T1000 (cell line): Measurements from ENCODE around the gene PARP15.

Experiments used
- DNase-seq: peaks from one replicate; lab custom pipeline; 2025; ENCODE audit warnings: mixed read lengths; lab: John Stamatoyannopoulos, UW

The PARP15 gene

DNA sequence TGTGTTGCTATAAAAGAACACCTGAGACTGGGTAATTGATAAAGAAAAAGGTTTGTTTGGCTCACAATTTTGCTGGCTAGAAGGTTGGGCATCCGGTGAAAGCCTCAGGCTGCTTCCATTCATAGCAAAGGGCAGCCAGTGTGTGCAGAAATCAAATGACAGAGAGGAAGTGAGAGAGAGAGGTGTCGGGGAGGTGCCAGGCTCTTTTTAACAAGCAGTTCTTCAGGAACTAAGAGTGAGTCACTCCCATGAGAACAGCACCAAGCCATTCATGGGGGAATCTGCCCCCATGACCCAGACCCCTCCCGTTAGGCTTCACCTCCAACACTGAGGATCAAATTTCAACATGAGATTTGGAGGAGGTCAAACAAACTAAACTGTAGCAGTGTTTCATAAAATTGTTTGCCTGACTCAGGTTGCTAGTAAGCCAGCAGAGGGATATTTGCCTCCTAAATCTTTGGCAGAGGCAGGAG is 4.5 kb upstream of the PARP15 start:
- DNase-seq = peak; percentile 25

- DNase-seq = no peak
Observed at GRCh38 chr3:122576174-122576940, 1.1 kb upstream of the PARP15 start.

DNA sequence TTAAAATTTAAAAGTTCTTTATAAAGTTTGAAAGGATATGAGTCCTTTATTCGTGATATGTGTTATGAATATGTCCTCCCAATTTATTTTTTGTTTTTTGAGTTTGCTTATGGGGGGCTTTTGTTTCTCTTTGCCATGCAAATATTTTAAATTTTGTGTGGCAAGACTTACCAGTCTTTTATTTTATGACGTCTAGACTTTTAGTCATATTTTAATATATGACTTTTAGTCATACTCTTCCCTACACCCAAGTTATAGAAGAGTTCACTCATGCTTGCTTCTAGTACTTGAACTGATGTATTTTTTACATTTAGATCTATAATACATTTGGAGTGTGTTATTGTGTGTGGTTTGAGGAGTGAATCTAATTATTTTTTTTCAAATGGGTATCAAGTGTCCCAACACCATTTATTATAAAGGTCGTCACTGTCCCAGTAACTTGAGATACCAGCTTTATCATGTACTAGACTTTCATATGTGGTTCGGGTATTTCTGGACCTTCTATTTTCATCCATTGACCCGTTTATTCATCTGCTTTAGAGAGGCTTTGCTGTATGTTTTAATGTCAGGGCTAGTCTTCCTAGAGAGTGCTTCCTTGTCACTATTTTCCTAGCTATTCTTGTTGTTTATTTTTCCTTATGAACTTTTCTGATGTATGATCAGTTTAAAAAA is 755 bp downstream of the PARP15 start:
- no peak for DNase-seq

GRCh38 chr3:122580470-122580869 is 3.0 kb downstream of the PARP15 start:
- no peak for DNase-seq

DNA sequence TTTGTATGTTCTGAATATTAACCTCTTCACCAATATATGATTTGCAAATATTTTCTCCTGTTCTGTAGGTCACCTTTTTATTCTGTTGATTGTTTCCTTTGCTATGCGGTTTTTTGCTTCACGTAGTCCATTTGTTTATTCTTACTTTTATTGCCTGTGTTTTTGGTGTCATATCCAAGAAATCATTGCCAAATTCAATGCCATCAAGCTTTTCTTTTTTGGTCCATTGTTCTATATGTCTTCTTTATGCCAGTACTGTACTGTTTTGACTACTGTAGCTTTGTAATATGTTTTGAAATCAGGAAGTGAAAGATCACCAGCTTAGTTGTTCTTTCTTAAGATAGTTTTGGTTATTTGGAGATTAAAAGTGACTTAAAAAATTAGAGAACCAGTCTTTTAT is 4.2 kb downstream of the PARP15 start:
- no peak for DNase-seq

DNA sequence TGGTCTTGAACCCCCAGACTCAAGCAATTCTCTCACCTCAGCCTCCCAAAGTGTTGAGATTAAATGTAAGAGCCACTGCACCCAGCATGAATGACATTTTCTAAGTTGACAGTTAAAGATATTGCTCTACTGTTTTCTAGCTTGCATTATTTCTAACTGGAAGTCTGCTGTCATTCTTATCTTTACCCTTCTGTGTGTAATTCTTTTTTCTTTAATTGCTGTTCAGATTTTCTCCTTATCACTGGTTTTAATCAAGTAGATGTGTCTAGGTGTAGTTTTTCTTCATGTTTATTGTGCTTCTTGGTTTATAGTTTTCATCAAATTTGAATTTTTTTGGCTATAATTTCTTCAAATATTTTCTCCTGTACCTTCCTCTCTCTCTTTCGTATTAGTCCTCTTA is 4.9 kb downstream of the PARP15 start:
- no peak for DNase-seq

DNA sequence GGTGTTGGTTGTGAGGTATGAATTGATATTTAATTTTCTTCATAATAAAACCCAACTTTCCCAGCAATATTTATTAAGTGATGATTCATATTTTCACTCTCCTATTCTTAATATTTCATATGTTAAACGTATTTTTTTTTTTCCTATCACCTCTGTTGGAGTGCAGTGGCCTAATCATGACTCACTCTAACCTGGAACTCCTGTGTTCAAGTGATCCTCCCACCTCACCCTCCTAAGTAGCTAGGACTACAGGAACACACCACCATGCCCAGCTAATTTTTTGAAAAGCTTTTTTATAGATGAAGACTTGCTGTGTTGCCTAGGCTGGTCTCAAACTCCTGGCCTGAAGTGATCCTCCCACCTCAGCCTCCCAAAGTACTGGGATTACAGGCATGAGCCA is 8.6 kb downstream of the PARP15 start:
- no peak for DNase-seq

- DNase-seq = no peak
Observed at GRCh38 chr3:122586773-122587485, 9.5 kb downstream of the PARP15 start.

- DNase-seq = no peak
Observed at GRCh38 chr3:122587572-122587971, 10.1 kb downstream of the PARP15 start.

GRCh38 chr3:122589297-122589696 is 11.8 kb downstream of the PARP15 start:
- no peak for DNase-seq

GRCh38 chr3:122590610-122591009 is 13.2 kb downstream of the PARP15 start:
- no peak for DNase-seq

GRCh38 chr3:122594025-122594424 is 16.6 kb downstream of the PARP15 start:
- DNase-seq = no peak

GRCh38 chr3:122598151-122598550 is 20.7 kb downstream of the PARP15 start:
- DNase-seq = no peak

GRCh38 chr3:122598556-122598955 is 21.1 kb downstream of the PARP15 start:
- DNase-seq = no peak

GRCh38 chr3:122602011-122602710 is 24.7 kb downstream of the PARP15 start:
- no peak for DNase-seq

- DNase-seq = no peak
Observed at GRCh38 chr3:122603056-122603455, 25.6 kb downstream of the PARP15 start.

DNA sequence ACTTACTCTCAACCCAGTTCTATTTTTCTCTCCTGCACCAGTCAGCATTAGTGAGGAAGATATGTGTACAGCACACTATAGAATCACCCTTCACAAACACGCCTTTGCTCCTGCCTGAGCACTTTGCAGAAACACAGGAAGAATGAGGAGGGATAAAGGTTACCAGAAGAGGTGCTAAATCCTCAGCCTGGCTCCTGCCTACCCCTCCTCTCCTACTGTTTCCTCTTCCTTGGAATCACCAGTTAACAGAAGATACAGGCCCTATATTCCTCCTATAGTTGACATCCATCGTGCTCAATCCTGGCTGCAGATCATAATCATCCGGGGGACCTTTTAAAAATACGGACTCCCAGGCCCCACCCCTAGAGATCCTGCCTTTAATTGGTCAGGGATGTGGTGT is 28.9 kb downstream of the PARP15 start:
- DNase-seq = no peak

DNA sequence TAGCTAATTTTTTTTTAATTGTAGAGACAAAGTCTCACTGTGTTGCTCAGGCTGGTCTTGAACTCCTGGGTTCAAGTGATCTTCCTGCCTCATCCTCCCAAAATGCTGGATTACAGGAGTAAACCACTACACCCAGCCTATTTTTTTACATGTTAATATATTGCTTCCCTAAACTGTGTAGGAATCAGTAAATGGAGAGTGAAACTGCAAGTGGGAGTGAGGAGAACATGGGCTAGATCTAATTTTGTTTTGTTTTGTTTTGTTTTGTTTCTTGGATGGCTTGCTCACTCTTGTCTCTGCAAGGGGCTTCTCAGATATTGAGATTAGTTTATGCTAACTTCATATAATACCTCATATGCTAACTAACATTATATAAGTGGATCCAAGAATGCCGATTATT is 31.5 kb downstream of the PARP15 start:
- no peak for DNase-seq

GRCh38 chr3:122609798-122610559 is 32.5 kb downstream of the PARP15 start:
- DNase-seq = no peak

GRCh38 chr3:122612696-122613095 is 35.2 kb downstream of the PARP15 start:
- no peak for DNase-seq

DNA sequence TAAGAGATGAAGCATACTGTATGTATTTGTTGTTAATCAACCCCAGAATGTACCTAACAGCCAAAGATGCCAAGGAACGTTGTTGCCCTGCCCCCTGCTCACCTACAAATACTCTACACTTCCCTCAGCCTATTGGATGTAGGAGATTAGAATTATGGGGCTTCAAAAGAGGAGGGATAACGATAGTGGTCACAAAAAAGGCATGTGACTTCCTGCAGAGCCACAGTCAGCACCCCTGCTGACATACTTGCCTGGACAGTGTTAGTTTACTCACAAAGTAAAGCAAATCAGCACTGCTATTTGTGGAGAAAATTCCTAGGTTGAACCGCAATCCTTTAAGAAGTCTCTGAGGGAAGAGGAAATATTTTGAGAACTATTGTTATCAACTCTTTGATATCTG is 37.9 kb downstream of the PARP15 start:
- no peak for DNase-seq

GRCh38 chr3:122618614-122619013 is 41.2 kb downstream of the PARP15 start:
- DNase-seq = no peak
